Pancreas (tissue), 10 donors: ENCODE results near the gene GALNT15. TPM values are rescaled to one million over a fixed set of nuclear protein-coding genes. Genes with fewer than 3 reads are reported as not detected.

Experiments
- ATAC-seq, 4 donors: fragments of 200-7000 bp; cut with Tn5 transposase; one replicate each; pipeline versions ENCODE4 v1.8.0 to v1.9.1; 2020; ENCODE audit warnings: mild to moderate bottlenecking in 4 of 4, moderate library complexity in 4 of 4
- DNase-seq, 6 donors: peaks; one replicate each; pipeline ENCODE4 v3.0.0-alpha.2; 2020
- FAIRE-seq: peaks from 2 replicates; lab custom pipeline; 2012; peaks lifted over from hg19 to GRCh38; lab: Jason Lieb, UNC
- H3K27ac ChIP-seq, 4 donors: fragments of 200-600 bp; sonication (generic); 1 replicate in 3 of 4; 2 replicates in 1 of 4; pipeline versions ENCODE4 v1.5.0 to v1.8.0; 2020
- H3K27me3 ChIP-seq, 4 donors: fragments of 200-600 bp; one replicate each; pipeline ENCODE4 v1.8.0; 2021
- H3K36me3 ChIP-seq, 3 donors: fragments of 200-600 bp; sonication (generic) in 1 of 3; one replicate each; pipeline versions ENCODE4 v1.5.0 to v1.8.0; 2020 to 2021
- H3K4me1 ChIP-seq, 3 donors: fragments of 200-600 bp; one replicate each; pipeline ENCODE4 v1.8.0; 2021
- H3K4me3 ChIP-seq, 4 donors: fragments of 200-600 bp; sonication (generic) in 2 of 4; one replicate each; pipeline versions ENCODE4 v1.5.0 to v1.8.0; 2020 to 2021
- H3K9me3 ChIP-seq, 4 donors: fragments of 200-600 bp; one replicate each; pipeline ENCODE4 v1.8.0; 2021
- CTCF ChIP-seq, 4 donors: fragments of 200-600 bp; sonication (generic) in 3 of 4; IDR thresholded peaks; one replicate each; pipeline versions ENCODE4 v1.5.0 to v1.8.0; 2021; ENCODE audit warnings: antibody characterized with exemption in 4 of 4
- WGBS, 2 donors: extraction: QIAGEN DNeasy Blood & Tissue Kit; methylation state at CpG; one replicate each; pipeline ENCODE4 v1.1.7; 2013; 5-methylcytosine and 5-hydroxymethylcytosine counted together
- intact Hi-C, 3 donors: fragments of 100-400 bp; cut with DNase I; formaldehyde crosslinking; loops; one replicate each; pipeline versions ENCODE4 v1.11.1 to v1.14.2; 2022
- polyA plus RNA-seq, 2 donors: library from polyadenylated mRNA; stranded (reverse); fragments of 200-250 nt; gene quantifications; one replicate each; pipeline ENCODE4 v1.2.3, GENCODE V29; 2013
- total RNA-seq, 6 donors: library from RNA; stranded (reverse); fragmentation: NEBNext Ultra II Directional in 4 of 6; extraction: Animal tissue kit (Norgen Biotek cat#: 25700) in 4 of 6; gene quantifications; one replicate each; pipeline versions ENCODE4 v1.2.1 to v1.2.4, GENCODE V29; 2021 to 2023
- donor health status: healthy with polysubstance abuse.
- donor health status: DM: no; HTN: no; CAD: no; lungs with moderate emphysema.
- donor health status: DM: no; HTN: no; CAD: no.
- donor health status: control.
- donor health status: control.
- donor health status: Bipolar disorder and iron deficiency.
- donor health status: DM: yes; HTN: yes; CAD: no.
- donor health status: DM: no; HTN: no; CAD: no.
- donor health status: DM: no; HTN: no; CAD: no.
- donor health status: DM: yes; HTN: yes; CAD: no.

Gene GALNT15
- total and polyA plus RNA-seq, 8 donors: 0.78 to 5.6 (median 2.6) TPM

GRCh38 chr3:16186086-16186485 lies 11.6 kb downstream of the GALNT15 start:
- DNase-seq: no peak
- Histone ChIP-seq H3K4me3 (no peak overlapping the region), H3K36me3 (no peaks in the 10 kb centered on the region), H3K27me3 (no peaks in the 10 kb centered on the region), H3K9me3 (no peaks in the 10 kb centered on the region), H3K4me1 (no peaks in the 10 kb centered on the region), H3K27ac (no peak overlapping the region)
- intact Hi-C loops: no loop called here
- ATAC-seq: no peak
- FAIRE-seq: no peak
- WGBS, 2 donors: 30 to 61% methylated on average over 1 of the region's 1 CpG
- TF ChIP-seq CTCF (IDR thresholded peaks at IDR 0.05): no peak

DNA sequence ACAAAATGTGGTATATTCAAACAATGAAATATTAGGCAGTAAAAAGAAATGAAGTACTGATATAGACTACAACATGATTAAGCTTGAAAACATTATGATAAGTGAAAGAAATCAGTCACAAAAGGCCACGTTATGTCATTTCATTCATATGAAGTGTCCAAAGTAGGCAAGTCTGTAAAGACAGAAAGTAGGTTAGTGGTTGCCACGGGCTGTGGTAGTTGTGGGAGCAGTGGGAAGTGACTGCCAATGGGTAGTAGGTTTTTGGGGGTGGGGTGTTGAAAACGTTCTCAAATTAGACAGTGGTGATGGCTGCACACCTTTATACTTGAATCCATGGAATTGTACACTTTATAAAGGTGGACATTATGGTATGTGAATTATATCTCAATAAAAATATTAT lies 12.1 kb downstream of the GALNT15 start:
- no peaks in the 10 kb centered on the region for H3K27me3 ChIP-seq

GRCh38 chr3:16187213-16187790 lies 12.8 kb downstream of the GALNT15 start:
- Histone ChIP-seq H3K27ac (no peak overlapping the region), H3K36me3 (no peaks in the 10 kb centered on the region), H3K9me3 (no peaks in the 10 kb centered on the region), H3K4me3 (no peak overlapping the region), H3K27me3 (no peaks in the 10 kb centered on the region), H3K4me1 (no peaks in the 10 kb centered on the region)
- FAIRE-seq (no peak), ATAC-seq (no peak), DNase-seq (no peak)
- TF ChIP-seq CTCF (IDR thresholded peaks at IDR 0.05): no peak
- intact Hi-C loops: no loop called here
- 80 to 87% methylated on average over 5 of the region's 5 CpGs for WGBS, 2 donors

More for the DNA sequence above, 12.1 kb downstream of the GALNT15 start:
- Histone ChIP-seq H3K27ac (no peak overlapping the region), H3K36me3 (no peaks in the 10 kb centered on the region), H3K4me1 (no peaks in the 10 kb centered on the region), H3K4me3 (no peak overlapping the region), H3K9me3 (no peaks in the 10 kb centered on the region)
- FAIRE-seq (no peak), DNase-seq (no peak), ATAC-seq (no peak)
- intact Hi-C loops: no loop called here
- WGBS, 2 donors: 48 to 50% methylated on average over 3 of the region's 3 CpGs
- no peak for TF ChIP-seq CTCF (IDR thresholded peaks at IDR 0.05)

DNA sequence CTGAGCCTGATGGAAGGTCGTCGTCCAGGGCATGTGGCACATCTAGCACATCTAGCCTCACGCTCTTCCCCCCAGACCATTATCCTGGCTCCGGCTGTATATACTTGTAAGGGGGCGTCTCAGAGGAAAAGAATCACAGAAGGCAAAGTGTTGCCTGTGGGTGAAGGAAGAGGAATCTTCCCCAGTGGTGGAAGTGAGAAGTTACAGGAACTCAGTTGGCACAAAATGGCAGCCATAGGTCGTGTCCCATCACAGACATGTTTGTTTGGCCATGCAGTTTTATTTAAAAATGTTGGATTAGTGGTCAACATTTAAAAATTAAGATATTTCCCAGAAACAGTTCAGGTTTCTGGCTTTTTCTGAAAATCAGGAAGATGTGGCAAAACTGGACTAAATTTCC lies 13.6 kb downstream of the GALNT15 start:
- Histone ChIP-seq H3K27ac (no peak overlapping the region), H3K4me1 (no peaks in the 10 kb centered on the region), H3K4me3 (no peak overlapping the region), H3K9me3 (no peaks in the 10 kb centered on the region), H3K36me3 (no peaks in the 10 kb centered on the region), H3K27me3 (no peaks in the 10 kb centered on the region)
- no peak for DNase-seq
- no peak for FAIRE-seq
- ATAC-seq: no peak
- no peak for TF ChIP-seq CTCF (IDR thresholded peaks at IDR 0.05)
- intact Hi-C loops: no loop called here
- WGBS, 2 donors: 78 to 87% methylated on average over 6 of the region's 6 CpGs

DNA sequence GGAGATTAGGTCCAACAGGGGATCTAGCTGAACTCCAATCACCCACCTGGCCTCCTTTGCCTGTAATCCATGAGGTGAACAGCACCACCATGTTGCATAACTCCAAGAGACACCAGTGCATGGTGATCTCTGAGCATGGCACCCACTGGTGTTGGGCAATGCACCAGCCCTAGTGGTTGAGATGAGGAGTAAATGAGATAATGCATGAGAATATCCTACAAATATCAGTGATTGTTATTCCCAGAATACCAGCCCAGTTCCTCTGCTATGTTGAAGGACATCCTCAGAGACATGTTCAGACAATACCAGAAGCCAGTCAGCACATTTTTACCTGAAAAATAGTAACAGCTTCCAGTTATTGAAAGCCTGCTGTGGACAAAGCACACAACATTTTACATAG lies 14.7 kb downstream of the GALNT15 start:
- no peak overlapping the region for H3K4me3 ChIP-seq
- H3K9me3 ChIP-seq: no peaks in the 10 kb centered on the region
- H3K27me3 ChIP-seq: no peaks in the 10 kb centered on the region
- H3K36me3 ChIP-seq: no peaks in the 10 kb centered on the region
- no peak for TF ChIP-seq CTCF (IDR thresholded peaks at IDR 0.05)
- FAIRE-seq: no peak
- H3K27ac ChIP-seq: no peak overlapping the region
- ATAC-seq: no peak
- intact Hi-C loops: no loop called here
- DNase-seq: no peak
- no peaks in the 10 kb centered on the region for H3K4me1 ChIP-seq
